OCI-LY7 (cell line): ENCODE measurements around the gene ADAMTS7. TPM values are rescaled to one million over a fixed set of nuclear protein-coding genes. Genes with fewer than 3 reads are reported as not detected.
"Not testable (repeated sequence)": the region's sequence is repeated elsewhere in the genome, so short reads cannot be mapped to it uniquely, and the experiment has no call there.

ENCODE experiments used
- BruUV-seq: library from RNA; stranded (reverse); fragments of 400-500 nt; replicated peaks from 2 replicates; lab custom pipeline; 2021; lab: Mats Ljungman, UMichigan
- CTCF ChIA-PET: fragments of 300-600 bp; sonication (Branson Sonifier 250); formaldehyde crosslinking; loops from one replicate; lab custom pipeline; 2022; ENCODE audit warnings: antibody characterized with exemption; ENCODE audit not compliant: unreplicated experiment; lab: Charles Lee
- POLR2A ChIA-PET: fragments of 300-600 bp; sonication (Branson Sonifier 250); formaldehyde crosslinking; loops from one replicate; lab custom pipeline; 2022; ENCODE audit warnings: antibody characterized with exemption; lab: Charles Lee
- DNase-seq: peaks from one replicate; pipeline ENCODE4 v3.0.0-alpha.2; 2015; ENCODE audit warnings: low spot score
- H2AFZ ChIP-seq: fragments of 200-600 bp; sonication (generic), shearing (Covaris generic); 2 replicates; pipeline ENCODE4 v1.6.1; 2014; ENCODE audit warnings: mild to moderate bottlenecking, antibody characterized with exemption, low read length, moderate library complexity
- H3K27ac ChIP-seq: fragments of 200-600 bp; sonication (generic); 2 replicates; pipeline ENCODE4 v1.5.1; 2014; ENCODE audit warnings: mixed run types, low read depth, mild to moderate bottlenecking, moderate library complexity, low read length, inconsistent platforms; ENCODE audit not compliant: poor library complexity, severe bottlenecking
- H3K36me3 ChIP-seq: fragments of 200-600 bp; sonication (generic); 2 replicates; pipeline ENCODE4 v1.6.1; 2014; ENCODE audit warnings: mild to moderate bottlenecking, antibody characterized with exemption, low read length, moderate library complexity, mixed read lengths; ENCODE audit not compliant: insufficient read depth
- H3K4me1 ChIP-seq: fragments of 200-600 bp; sonication (generic); 2 replicates; pipeline ENCODE4 v1.5.1; 2014; ENCODE audit warnings: mild to moderate bottlenecking, low read length; ENCODE audit not compliant: insufficient read depth, poor library complexity, severe bottlenecking
- H3K4me2 ChIP-seq: fragments of 200-600 bp; sonication (generic); 2 replicates; pipeline ENCODE4 v1.6.1; 2014; ENCODE audit warnings: mild to moderate bottlenecking, low read length
- H3K4me3 ChIP-seq: fragments of 200-600 bp; sonication (generic); 2 replicates; pipeline ENCODE4 v1.5.1; 2014; ENCODE audit warnings: mild to moderate bottlenecking, low read depth, low read length; ENCODE audit not compliant: poor library complexity, severe bottlenecking
- H3K79me2 ChIP-seq: fragments of 200-600 bp; sonication (generic); 2 replicates; pipeline ENCODE4 v1.6.1; 2016; ENCODE audit warnings: low read depth, mild to moderate bottlenecking, low read length, moderate library complexity, mixed read lengths; ENCODE audit not compliant: insufficient read depth
- H3K9me2 ChIP-seq: fragments of 200-600 bp; sonication (generic); 2 replicates; pipeline ENCODE4 v1.6.1; 2016; ENCODE audit warnings: mild to moderate bottlenecking, low read length, mixed read lengths; ENCODE audit not compliant: insufficient read depth
- H3K9me3 ChIP-seq: fragments of 200-600 bp; sonication (generic); 2 replicates; pipeline ENCODE4 v1.6.1; 2014; ENCODE audit warnings: mild to moderate bottlenecking, mixed run types, low read length, mixed read lengths
- H4K20me1 ChIP-seq: fragments of 200-600 bp; sonication (generic); 2 replicates; pipeline ENCODE4 v1.6.1; 2014; ENCODE audit warnings: mild to moderate bottlenecking, antibody characterized with exemption, low read length, moderate library complexity, mixed read lengths; ENCODE audit not compliant: insufficient read depth
- CTCF ChIP-seq: fragments of 200-600 bp; sonication (generic); conservative IDR thresholded peaks from 2 replicates; pipeline ENCODE4 v1.5.1; 2014; ENCODE audit warnings: mild to moderate bottlenecking, antibody characterized with exemption, low read length, moderate library complexity, mixed read lengths
- EZH2phosphoT487 ChIP-seq: fragments of 200-600 bp; sonication (generic); IDR thresholded peaks from 2 replicates; pipeline ENCODE4 v1.6.1; 2018; ENCODE audit warnings: low read depth, borderline replicate concordance, mild to moderate bottlenecking, mixed run types, antibody characterized with exemption, low read length, moderate library complexity, mixed read lengths
- intact Hi-C: fragments of 100-400 bp; cut with micrococcal nuclease; formaldehyde crosslinking; loops from one replicate; pipeline ENCODE4 v1.10.0; 2022; ENCODE audit not compliant: unreplicated experiment
- total RNA-seq, 2 experiments: library from RNA; depleted of rRNA in 1 of 2; stranded (reverse); fragments of >200 nt in 1 of 2; shearing (Covaris generic) in 1 of 2; gene quantifications; 2 replicates each; pipeline ENCODE4 v1.2.3, GENCODE V29; 2014 to 2022

Gene ADAMTS7
- total RNA-seq, 2 experiments from 2014 or later, result 0.08 to 0.19 TPM

DNA sequence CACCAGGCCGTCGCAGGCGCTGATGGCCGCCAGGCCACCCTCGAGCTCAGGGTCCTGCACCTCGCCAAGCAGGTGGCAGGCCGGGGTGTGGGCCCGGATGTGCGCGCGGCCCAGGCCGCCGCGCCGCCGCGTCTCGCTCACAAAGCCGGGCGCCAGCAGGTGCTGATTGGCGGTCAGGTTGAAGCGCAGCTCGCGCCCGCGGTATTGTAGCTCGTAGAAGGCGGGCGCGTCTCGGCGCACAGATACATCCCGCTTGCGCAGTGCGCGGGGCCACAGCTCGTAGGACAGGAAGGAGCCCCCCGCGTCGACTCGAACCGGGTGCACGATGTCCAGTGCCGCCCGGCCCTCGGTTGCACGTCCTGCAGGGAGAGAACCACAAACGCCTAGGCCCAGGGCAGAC lies 11.1 kb downstream of the ADAMTS7 start:
- no peak for DNase-seq
- POLR2A ChIA-PET, result no interaction called here

DNA sequence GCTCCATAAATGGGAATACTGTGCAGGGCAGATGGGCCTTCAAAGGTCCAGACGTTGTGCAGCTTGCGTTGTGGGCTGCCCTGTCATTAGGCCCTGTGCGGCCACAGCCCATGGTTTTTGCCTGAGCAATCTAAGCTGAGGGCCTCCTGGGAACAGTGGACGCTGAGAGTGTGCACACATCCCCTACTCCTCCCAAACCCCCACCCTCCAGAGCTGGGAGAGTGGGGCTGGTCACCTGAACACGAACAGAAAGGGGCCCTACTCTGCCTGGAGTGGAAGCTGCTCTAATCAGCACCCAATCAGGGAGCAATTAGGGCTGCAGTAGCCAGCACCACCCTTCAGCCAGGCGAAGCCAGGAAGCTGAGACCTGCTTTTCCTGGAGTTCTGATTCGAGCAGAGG lies 12.2 kb downstream of the ADAMTS7 start:
- CTCF ChIA-PET, H3K9me2 ChIP-seq, H3K27ac ChIP-seq, H4K20me1 ChIP-seq, H3K9me3 ChIP-seq, intact Hi-C loops, H3K4me1 ChIP-seq, H3K4me2 ChIP-seq, DNase-seq, H3K4me3 ChIP-seq, BruUV-seq, H3K79me2 ChIP-seq, H2AFZ ChIP-seq, H3K36me3 ChIP-seq: not testable (repeated sequence)
- POLR2A ChIA-PET, result interaction anchor here (0.6 kb wide), 1 partner anchor 110 kb away, joined by 3 read pairs; no protein-coding TSS in a partner anchor

More for the DNA sequence above, 11.1 kb downstream of the ADAMTS7 start:
- no peaks in the 10 kb centered on the region for H3K4me1 ChIP-seq
- H2AFZ ChIP-seq, result no peak overlapping the region
- no peaks in the 10 kb centered on the region for H3K36me3 ChIP-seq
- H4K20me1 ChIP-seq, result no peaks in the 10 kb centered on the region
- H3K9me3 ChIP-seq, result no peaks in the 10 kb centered on the region
- no peaks in the 10 kb centered on the region for H3K9me2 ChIP-seq
- H3K27ac ChIP-seq, result no peak overlapping the region
- intact Hi-C loops, result no loop called here
- TF ChIP-seq EZH2phosphoT487, result no peak
- TF ChIP-seq CTCF, result no peak
- H3K4me2 ChIP-seq, result no peak overlapping the region
- no TSS peak for BruUV-seq
- H3K4me3 ChIP-seq, result no peak overlapping the region
- H3K79me2 ChIP-seq, result no peaks in the 10 kb centered on the region
- CTCF ChIA-PET, result no interaction called here

DNA sequence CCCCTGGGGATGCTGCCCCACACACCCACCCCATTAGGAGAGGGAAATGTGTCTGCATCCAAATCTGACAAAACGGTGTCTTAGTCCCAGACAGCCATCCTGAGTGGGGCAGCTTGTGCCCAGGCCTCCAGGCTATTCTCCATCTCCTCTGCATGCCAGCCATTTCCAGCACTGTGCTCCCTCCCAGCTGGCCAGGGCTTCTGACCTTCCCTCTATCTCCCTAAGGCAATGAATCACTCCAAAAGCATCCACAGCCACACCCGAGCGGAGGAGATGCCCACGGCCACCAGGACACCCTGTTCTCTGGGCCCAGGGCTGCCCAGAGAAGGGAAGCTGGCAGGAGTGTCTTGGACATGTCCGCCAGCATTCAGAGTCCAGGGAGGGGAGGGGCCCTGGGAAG lies 12.9 kb downstream of the ADAMTS7 start:
- H3K9me3 ChIP-seq, H4K20me1 ChIP-seq, H3K4me1 ChIP-seq, H3K36me3 ChIP-seq, BruUV-seq, H3K4me3 ChIP-seq, DNase-seq, intact Hi-C loops, H3K4me2 ChIP-seq, H3K27ac ChIP-seq, H3K9me2 ChIP-seq, H3K79me2 ChIP-seq, CTCF ChIA-PET, H2AFZ ChIP-seq, POLR2A ChIA-PET: not testable (repeated sequence)

GRCh38 chr15:78797951-78798350 lies 13.3 kb downstream of the ADAMTS7 start:
- Histone ChIP-seq H2AFZ (no peak overlapping the region), H3K79me2 (no peaks in the 10 kb centered on the region), H3K9me3 (no peaks in the 10 kb centered on the region), H3K9me2 (no peaks in the 10 kb centered on the region), H3K4me2 (no peak overlapping the region), H3K27ac (no peak overlapping the region), H3K36me3 (no peaks in the 10 kb centered on the region), H3K4me1 (no peaks in the 10 kb centered on the region), H4K20me1 (no peaks in the 10 kb centered on the region), H3K4me3 (no peak overlapping the region)
- TF ChIP-seq CTCF (no peak), EZH2phosphoT487 (no peak)
- CTCF ChIA-PET, result interaction anchor here (0.6 kb wide), 1 partner anchor 1126 kb away, joined by 4 read pairs; no protein-coding TSS in a partner anchor
- no peak for DNase-seq
- no TSS peak for BruUV-seq
- POLR2A ChIA-PET, result no interaction called here
- intact Hi-C loops, result no loop called here
